Measurements from ENCODE around the gene PKP1.

PKP1 gene

GRCh38 chr1:201264554-201264953 is 18.8 kb upstream of the PKP1 start:
- Histone ChIP-seq H3K36me3 (ENCODE audit: control insufficient read depth in 2 of 2, insufficient read depth in 1 of 2, low read length in 2 of 2) (no peaks in the 10 kb centered on the region), H3K4me3 (ENCODE audit: low read depth, low read length) (no peak overlapping the region), H3K27ac (ENCODE audit: extremely low read depth, low read depth, low read length) (no peak overlapping the region), H3K9me3 (ENCODE audit: control insufficient read depth, insufficient read depth, low read depth, low read length) (no peaks in the 10 kb centered on the region), H3K4me1 (ENCODE audit: control insufficient read depth, insufficient read depth, low read length) (no peaks in the 10 kb centered on the region)
- POLR2A ChIA-PET = no interaction called here
- TF ChIP-seq ZNF704 (tag by site-specific recombination; IDR thresholded peaks at IDR 0.05) = no peak
- TF ChIP-seq SCRT2 (tag by site-specific recombination; IDR thresholded peaks at IDR 0.05) = peak; percentile 69
- no peak for TF ChIP-seq ZNF335 (tag by site-specific recombination; conservative IDR thresholded peaks at IDR 0.05)
- 0 out of 2 replicates have a peak, but pooled peaks have one; percentile 29 for TF ChIP-seq SCRT1 (tag by site-specific recombination; IDR thresholded peaks at IDR 0.05; ENCODE audit: borderline replicate concordance)
- CTCF ChIA-PET = interaction anchor here (0.7 kb wide), 1 partner anchor 84 kb away, joined by 6 read pairs; no protein-coding TSS in a partner anchor

- POLR2A ChIA-PET = no interaction called here
- CTCF ChIA-PET = interaction anchor here (1.0 to 2.6 kb wide), 3 partner anchors 11 to 96 kb away, joined by 4 to 11 read pairs (median 4); no protein-coding TSS in a partner anchor
- Histone ChIP-seq H3K4me3 (ENCODE audit: low read depth, low read length) (no peak overlapping the region), H3K27ac (ENCODE audit: extremely low read depth, low read depth, low read length) (no peak overlapping the region), H3K4me1 (ENCODE audit: control insufficient read depth, insufficient read depth, low read length) (no peaks in the 10 kb centered on the region), H3K36me3 (ENCODE audit: control insufficient read depth in 2 of 2, insufficient read depth in 1 of 2, low read length in 2 of 2) (no peaks in the 10 kb centered on the region), H3K9me3 (ENCODE audit: control insufficient read depth, insufficient read depth, low read depth, low read length) (no peaks in the 10 kb centered on the region)
- TF ChIP-seq PBX3 (CRISPR knock-in tag; IDR thresholded peaks at IDR 0.05) (no peak), ZNF785 (tag by site-specific recombination; IDR thresholded peaks at IDR 0.05) (no peak), ZNF404 (tag by site-specific recombination; IDR thresholded peaks at IDR 0.05) (no peak), ELK4 (IDR thresholded peaks at IDR 0.05; ENCODE audit: borderline replicate concordance, low read depth, low read length) (no peak), ZSCAN30 (tag by site-specific recombination; IDR thresholded peaks at IDR 0.05) (no peak), ZNF16 (tag by site-specific recombination; IDR thresholded peaks at IDR 0.05; ENCODE audit: low read depth) (no peak), ZIC2 (tag by site-specific recombination; IDR thresholded peaks at IDR 0.05) (no peak), ZNF571 (tag by site-specific recombination; IDR thresholded peaks at IDR 0.05) (no peak), ZNF335 (tag by site-specific recombination; conservative IDR thresholded peaks at IDR 0.05) (no peak)
These were observed 17.6 kb upstream of the PKP1 start for GRCh38 chr1:201265756-201266155.

GRCh38 chr1:201266276-201266675 is 17.0 kb upstream of the PKP1 start:
- ChIA-PET CTCF (interaction anchor here (0.6 to 2.6 kb wide), 5 partner anchors 12 to 170 kb away, joined by 3 to 11 read pairs (median 4); no protein-coding TSS in a partner anchor), POLR2A (no interaction called here)
- Histone ChIP-seq H3K9me3 (ENCODE audit: control insufficient read depth, insufficient read depth, low read depth, low read length) (no peaks in the 10 kb centered on the region), H3K36me3 (ENCODE audit: control insufficient read depth in 2 of 2, insufficient read depth in 1 of 2, low read length in 2 of 2) (no peaks in the 10 kb centered on the region), H3K27ac (ENCODE audit: extremely low read depth, low read depth, low read length) (no peak overlapping the region), H3K4me1 (ENCODE audit: control insufficient read depth, insufficient read depth, low read length) (no peaks in the 10 kb centered on the region), H3K4me3 (ENCODE audit: low read depth, low read length) (no peak overlapping the region)
- no peak for TF ChIP-seq ZNF404 (tag by site-specific recombination; IDR thresholded peaks at IDR 0.05)
- no peak for TF ChIP-seq EGR2 (tag by site-specific recombination; IDR thresholded peaks at IDR 0.05; ENCODE audit: low read depth)
- peak; percentile 63 for TF ChIP-seq ZNF366 (tag by site-specific recombination; conservative IDR thresholded peaks at IDR 0.05)
- TF ChIP-seq IKZF3 (tag by site-specific recombination; IDR thresholded peaks at IDR 0.05) = no peak
- no peak for TF ChIP-seq HOXA7 (CRISPR knock-in tag; IDR thresholded peaks at IDR 0.05; ENCODE audit: borderline replicate concordance)
- no peak for TF ChIP-seq TSHZ1 (tag by site-specific recombination; IDR thresholded peaks at IDR 0.05; ENCODE audit: borderline replicate concordance)
- TF ChIP-seq ZNF274 (IDR thresholded peaks at IDR 0.05; ENCODE audit: low read length) = no peak
- TF ChIP-seq ZNF274 (tag by site-specific recombination; IDR thresholded peaks at IDR 0.05; ENCODE audit: borderline replicate concordance) = no peak

All from HEK293 (cell line).